Subcutaneous adipose tissue (tissue), 4 donors: ENCODE results near the gene GOLIM4. TPM values are rescaled to one million over a fixed set of nuclear protein-coding genes. Genes with fewer than 3 reads are reported as not detected.

ENCODE experiments used
- total RNA-seq, 4 donors: library from RNA; depleted of rRNA; stranded (reverse); fragments of >200 nt; gene quantifications; one replicate each; pipeline ENCODE4 v1.1.0, GENCODE V29; 2016
- TF ChIP-seq, protein P1 (sequence below): fragments of 450-650 bp; IDR thresholded peaks from one replicate; pipeline ENCODE4 v1.5.1; 2016; ENCODE audit warnings: low read depth, mild to moderate bottlenecking, control low read depth, antibody characterized with exemption, moderate library complexity

GOLIM4 gene
- total RNA-seq, 4 donors from 2014 or later: 23.0 to 33.9 (median 26.1) TPM

- TF ChIP-seq, protein P1, sequence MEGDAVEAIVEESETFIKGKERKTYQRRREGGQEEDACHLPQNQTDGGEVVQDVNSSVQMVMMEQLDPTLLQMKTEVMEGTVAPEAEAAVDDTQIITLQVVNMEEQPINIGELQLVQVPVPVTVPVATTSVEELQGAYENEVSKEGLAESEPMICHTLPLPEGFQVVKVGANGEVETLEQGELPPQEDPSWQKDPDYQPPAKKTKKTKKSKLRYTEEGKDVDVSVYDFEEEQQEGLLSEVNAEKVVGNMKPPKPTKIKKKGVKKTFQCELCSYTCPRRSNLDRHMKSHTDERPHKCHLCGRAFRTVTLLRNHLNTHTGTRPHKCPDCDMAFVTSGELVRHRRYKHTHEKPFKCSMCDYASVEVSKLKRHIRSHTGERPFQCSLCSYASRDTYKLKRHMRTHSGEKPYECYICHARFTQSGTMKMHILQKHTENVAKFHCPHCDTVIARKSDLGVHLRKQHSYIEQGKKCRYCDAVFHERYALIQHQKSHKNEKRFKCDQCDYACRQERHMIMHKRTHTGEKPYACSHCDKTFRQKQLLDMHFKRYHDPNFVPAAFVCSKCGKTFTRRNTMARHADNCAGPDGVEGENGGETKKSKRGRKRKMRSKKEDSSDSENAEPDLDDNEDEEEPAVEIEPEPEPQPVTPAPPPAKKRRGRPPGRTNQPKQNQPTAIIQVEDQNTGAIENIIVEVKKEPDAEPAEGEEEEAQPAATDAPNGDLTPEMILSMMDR: no peak
Observed at GRCh38 chr3:168112894-168113293, 17.2 kb upstream of the GOLIM4 start.

DNA sequence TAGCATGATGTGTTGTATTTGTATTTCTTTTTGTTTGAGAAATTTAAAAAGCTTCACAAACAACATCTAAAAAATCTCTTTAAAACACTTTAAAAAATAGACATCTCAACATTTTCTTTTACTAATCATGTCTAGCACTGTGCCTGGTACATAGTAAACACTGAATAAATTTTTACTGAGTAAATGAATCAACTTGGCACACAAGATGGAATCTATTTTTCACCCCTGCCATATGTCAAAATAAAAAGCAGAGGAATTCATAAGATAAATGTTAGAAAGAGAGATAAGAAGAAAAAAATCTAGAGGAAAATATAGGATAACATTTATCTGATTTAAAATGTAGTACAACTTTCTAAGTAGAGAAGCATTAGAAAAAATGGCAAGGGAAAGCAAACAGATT, 8.6 kb upstream of the GOLIM4 start:
- TF ChIP-seq, protein P1: no peak

GRCh38 chr3:168102735-168103410, 7.1 kb upstream of the GOLIM4 start:
- TF ChIP-seq, protein P1: no peak

DNA sequence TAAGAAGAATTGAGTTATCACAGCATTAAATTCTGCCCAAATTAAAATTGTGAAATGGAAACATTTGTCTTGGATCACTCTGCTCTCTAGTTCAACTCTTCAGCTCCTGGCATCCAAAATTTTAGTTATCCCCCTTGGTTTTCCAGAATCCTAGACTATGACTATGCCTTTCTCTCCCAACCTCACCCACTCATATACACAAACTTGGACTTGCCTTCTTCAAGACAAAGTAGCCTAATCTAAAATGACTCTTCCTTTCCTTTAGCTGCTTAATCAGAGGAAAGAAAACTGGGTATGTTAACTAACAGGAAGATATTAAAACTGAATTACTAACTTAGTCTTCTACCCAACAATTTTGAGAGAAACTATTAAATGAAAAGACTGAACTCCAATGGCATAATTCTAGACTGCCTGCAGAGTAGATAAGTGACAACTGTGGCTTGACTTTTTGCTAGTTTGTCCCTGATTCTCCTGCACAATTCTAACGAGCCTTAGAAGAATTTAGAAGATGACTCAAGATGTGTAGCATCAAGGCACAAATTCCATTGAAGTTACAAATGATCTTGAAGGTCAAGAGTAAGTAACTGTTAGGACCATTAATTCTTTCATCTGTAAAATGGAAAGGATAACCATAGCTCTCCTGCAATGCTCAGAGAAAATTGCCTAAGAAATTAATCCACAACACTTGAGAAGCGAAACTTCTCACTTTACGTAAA, 5.2 kb upstream of the GOLIM4 start:
- TF ChIP-seq, protein P1: no peak

- TF ChIP-seq, protein P1: no peak
Observed at GRCh38 chr3:168097381-168097780, 1.7 kb upstream of the GOLIM4 start.

DNA sequence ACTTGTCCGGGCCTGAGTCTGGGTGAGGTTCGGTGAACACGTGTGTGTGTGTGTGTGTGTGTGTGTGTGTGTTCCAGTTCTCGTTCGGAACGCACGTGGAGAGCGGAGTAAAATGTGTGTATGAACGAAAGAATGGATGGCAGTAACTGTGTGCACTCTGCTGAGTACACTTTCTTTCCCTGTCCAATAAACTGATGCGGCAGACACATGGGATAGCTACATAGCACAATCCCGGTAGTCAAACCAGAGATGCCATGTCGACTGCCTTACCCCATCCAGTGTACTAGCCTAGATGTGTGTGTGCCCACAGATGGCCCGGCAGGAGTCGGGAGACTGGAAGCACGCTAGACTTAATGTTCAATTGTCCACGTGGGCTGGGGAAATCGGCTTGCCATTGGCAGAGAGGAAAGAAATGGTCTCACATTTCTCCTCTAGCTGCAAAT, 507 bp upstream of the GOLIM4 start:
- TF ChIP-seq, protein P1: no peak

GRCh38 chr3:168094877-168095610, 680 bp downstream of the GOLIM4 start:
- TF ChIP-seq, protein P1: no peak
